Muscle of back (tissue), 13 donors: ENCODE measurements around the gene IFNL3. TPM values are rescaled to one million over a fixed set of nuclear protein-coding genes. Genes with fewer than 3 reads are reported as not detected.
A peak's percentile ranks its signal among the peaks of the same experiment; 100 is the strongest.
"Not testable (repeated sequence)": the region's sequence is repeated elsewhere in the genome, so short reads cannot be mapped to it uniquely, and the experiment has no call there.

Source experiments
- DNase-seq, 3 donors: peaks; one replicate each; pipeline versions ENCODE4 v3.0.0 to v3.0.0-alpha.2; 2013
- long read RNA-seq, 9 donors: transcript quantifications; one replicate each; lab custom pipeline, GENCODE V29; 2026
- polyA plus RNA-seq, 10 donors: library from polyadenylated mRNA; unstranded; fragments of 120-200 nt; gene quantifications; one replicate each; pipeline ENCODE4 v1.2.1, GENCODE V29; 2013; ENCODE audit not compliant: insufficient read length in 10 of 10

IFNL3 gene
- polyA plus RNA-seq: not detected
- long read RNA-seq, donor 1: 0 reads
- long read RNA-seq, donor 2: 0 reads
- long read RNA-seq, donor 3: 0 reads
- long read RNA-seq, donor 4: 0 reads
- long read RNA-seq, donor 5: 0 reads
- long read RNA-seq, donor 6: 0 reads
- long read RNA-seq, donor 7: 0 reads
- long read RNA-seq, donor 8: 0 reads
- long read RNA-seq, donor 9: 0 reads

GRCh38 chr19:39244410-39245100 is at the start of gene IFNL3:
TSS of gene IFNL3 (minus strand) at chr19:39245006. CDS start at chr19:39244967, 39 bp downstream.
- not testable (repeated sequence) for DNase-seq

GRCh38 chr19:39293394-39293793 is 48.6 kb upstream of the IFNL3 start:
- no peak for DNase-seq

GRCh38 chr19:39284032-39284431 is 39.2 kb upstream of the IFNL3 start:
- no peak for DNase-seq

GRCh38 chr19:39282021-39282420 is 37.2 kb upstream of the IFNL3 start:
- DNase-seq: no peak

GRCh38 chr19:39277598-39277997 is 32.8 kb upstream of the IFNL3 start:
- no peak for DNase-seq

- DNase-seq: no peak
These were observed 31.9 kb upstream of the IFNL3 start for GRCh38 chr19:39276740-39277139.

GRCh38 chr19:39275578-39275977 is 30.8 kb upstream of the IFNL3 start:
- no peak for DNase-seq

GRCh38 chr19:39273859-39274258 is 29.1 kb upstream of the IFNL3 start:
- not testable (repeated sequence) for DNase-seq

GRCh38 chr19:39270036-39270871 is 25.4 kb upstream of the IFNL3 start:
- DNase-seq: peak in 1 of 3 donors; percentile 38

GRCh38 chr19:39269369-39269768 is 24.6 kb upstream of the IFNL3 start:
- not testable (repeated sequence) for DNase-seq

GRCh38 chr19:39268531-39269223 is 23.9 kb upstream of the IFNL3 start:
- DNase-seq: not testable (repeated sequence)

- not testable (repeated sequence) for DNase-seq
These were observed 23.3 kb upstream of the IFNL3 start, which contains the start of gene IFNL2 for GRCh38 chr19:39268085-39268484. TSS of gene IFNL2 (plus strand) at chr19:39268396. CDS start at chr19:39268569, 173 bp downstream.

- DNase-seq: peak in 1 of 3 donors; percentile 18
These were observed 20.6 kb upstream of the IFNL3 start for GRCh38 chr19:39265321-39265916.

- peak in 1 of 3 donors; percentile 60 for DNase-seq
These were observed 19.8 kb upstream of the IFNL3 start for GRCh38 chr19:39264306-39265290.

- DNase-seq: peak in 1 of 3 donors; percentile 7
These were observed 19.1 kb upstream of the IFNL3 start for GRCh38 chr19:39263912-39264305.

GRCh38 chr19:39262496-39262895 is 17.7 kb upstream of the IFNL3 start:
- no peak for DNase-seq

- DNase-seq: no peak
These were observed 16.9 kb upstream of the IFNL3 start for GRCh38 chr19:39261704-39262103.

GRCh38 chr19:39257227-39257626 is 12.4 kb upstream of the IFNL3 start:
- no peak for DNase-seq

- no peak for DNase-seq
These were observed 9.9 kb upstream of the IFNL3 start for GRCh38 chr19:39254531-39255345.
